OCI-LY3 (cell line): ENCODE results near the gene G6PC3.

Source experiments
- CTCF ChIP-seq: fragments of 200-600, 300-600 bp; sonication (generic); IDR thresholded peaks from 2 replicates; pipeline ENCODE4 v1.5.1; 2014; ENCODE audit warnings: antibody characterized with exemption, low read length, low read depth
- EZH2phosphoT487 ChIP-seq: fragments of 200-600 bp; shearing (Covaris generic); IDR thresholded peaks from 2 replicates; pipeline ENCODE4 v1.6.1; 2018; ENCODE audit warnings: antibody characterized with exemption, mixed run types, low read depth

GRCh38 chr17:44115585-44116415 is 45.3 kb downstream of the G6PC3 start:
- TF ChIP-seq CTCF (peak; percentile 61), EZH2phosphoT487 (no peak)
